GM18520 (cell line): ENCODE results near the gene PGLYRP3.

Experiments
- ATAC-seq: cut with Tn5 transposase; IDR thresholded peaks from one replicate; pipeline ENCODE4 v1.9.1; 2021; ENCODE audit not compliant: unreplicated experiment

Gene PGLYRP3

DNA sequence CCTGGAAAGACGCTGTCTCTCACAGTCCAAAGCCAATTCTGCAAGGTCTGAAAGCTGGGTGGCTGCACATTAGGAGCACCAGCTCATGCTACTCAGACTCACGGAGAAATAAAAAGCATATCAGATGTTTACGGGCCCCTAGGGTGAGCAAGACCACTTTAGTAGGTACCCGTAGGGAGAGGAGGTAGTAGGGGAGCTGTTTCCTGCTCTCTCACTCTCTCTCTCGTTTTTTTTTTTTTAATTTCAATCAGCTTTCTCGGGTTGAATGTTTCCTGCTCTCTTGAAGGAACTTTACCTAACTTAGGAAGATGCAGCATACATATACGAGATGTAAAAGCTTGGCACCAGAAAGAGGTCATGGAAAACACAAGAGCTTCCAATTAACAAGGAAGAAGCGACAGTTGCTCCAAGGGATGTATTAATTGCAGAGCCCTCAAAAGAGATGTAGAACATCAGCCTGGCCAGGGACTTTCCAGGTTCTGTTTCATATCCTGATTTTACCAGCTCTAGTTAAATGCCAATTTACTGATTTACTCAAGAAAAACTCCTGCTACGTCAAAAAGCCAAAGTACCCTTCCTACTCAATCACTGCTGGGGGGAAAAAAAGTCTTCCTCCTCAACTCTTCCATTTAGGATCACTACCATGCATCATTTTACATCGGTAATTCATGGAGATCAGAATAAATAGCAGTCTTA lies 50.1 kb downstream of the PGLYRP3 start:
- no peak for ATAC-seq

DNA sequence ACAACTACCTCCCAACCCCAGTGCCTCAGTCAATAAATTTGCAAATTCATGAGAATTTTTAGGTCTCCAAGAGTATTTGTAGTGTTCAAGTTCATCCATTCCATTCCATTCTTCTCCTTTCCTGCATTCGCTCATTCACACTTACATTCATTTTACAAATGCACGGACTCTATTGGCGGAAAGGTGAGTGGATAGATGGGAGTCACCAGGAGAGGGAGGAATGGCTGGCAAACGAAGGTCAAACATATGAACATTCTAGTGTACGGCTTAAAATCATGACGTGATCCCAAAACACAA lies 50.7 kb downstream of the PGLYRP3 start:
- ATAC-seq, result no peak

DNA sequence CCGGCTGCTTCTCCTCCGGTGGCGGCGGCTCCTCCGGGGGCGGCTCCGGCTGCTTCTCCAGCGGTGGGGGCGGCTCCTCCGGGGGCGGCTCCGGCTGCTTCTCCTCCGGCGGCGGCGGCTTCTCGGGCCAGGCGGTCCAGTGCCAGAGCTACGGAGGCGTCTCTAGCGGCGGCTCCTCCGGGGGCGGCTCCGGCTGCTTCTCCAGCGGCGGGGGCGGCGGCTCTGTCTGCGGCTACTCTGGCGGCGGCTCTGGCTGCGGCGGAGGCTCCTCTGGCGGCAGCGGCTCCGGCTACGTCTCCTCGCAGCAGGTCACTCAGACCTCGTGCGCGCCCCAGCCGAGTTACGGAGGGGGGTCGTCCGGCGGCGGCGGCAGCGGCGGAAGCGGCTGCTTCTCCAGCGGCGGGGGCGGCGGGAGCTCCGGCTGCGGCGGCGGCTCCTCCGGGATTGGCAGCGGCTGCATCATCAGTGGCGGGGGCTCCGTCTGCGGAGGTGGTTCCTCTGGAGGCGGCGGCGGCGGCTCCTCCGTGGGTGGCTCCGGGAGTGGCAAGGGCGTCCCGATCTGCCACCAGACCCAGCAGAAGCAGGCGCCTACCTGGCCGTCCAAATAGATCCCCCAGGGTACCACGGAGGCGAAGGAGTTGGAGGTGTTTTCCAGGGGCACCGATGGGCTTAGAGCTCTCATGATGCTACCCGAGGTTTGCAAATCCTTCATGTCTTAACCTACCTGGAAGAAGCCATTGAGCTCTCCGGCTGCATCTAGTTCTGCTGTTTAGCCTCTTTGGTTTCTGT lies 51.3 kb downstream of the PGLYRP3 start:
- no peak for ATAC-seq

DNA sequence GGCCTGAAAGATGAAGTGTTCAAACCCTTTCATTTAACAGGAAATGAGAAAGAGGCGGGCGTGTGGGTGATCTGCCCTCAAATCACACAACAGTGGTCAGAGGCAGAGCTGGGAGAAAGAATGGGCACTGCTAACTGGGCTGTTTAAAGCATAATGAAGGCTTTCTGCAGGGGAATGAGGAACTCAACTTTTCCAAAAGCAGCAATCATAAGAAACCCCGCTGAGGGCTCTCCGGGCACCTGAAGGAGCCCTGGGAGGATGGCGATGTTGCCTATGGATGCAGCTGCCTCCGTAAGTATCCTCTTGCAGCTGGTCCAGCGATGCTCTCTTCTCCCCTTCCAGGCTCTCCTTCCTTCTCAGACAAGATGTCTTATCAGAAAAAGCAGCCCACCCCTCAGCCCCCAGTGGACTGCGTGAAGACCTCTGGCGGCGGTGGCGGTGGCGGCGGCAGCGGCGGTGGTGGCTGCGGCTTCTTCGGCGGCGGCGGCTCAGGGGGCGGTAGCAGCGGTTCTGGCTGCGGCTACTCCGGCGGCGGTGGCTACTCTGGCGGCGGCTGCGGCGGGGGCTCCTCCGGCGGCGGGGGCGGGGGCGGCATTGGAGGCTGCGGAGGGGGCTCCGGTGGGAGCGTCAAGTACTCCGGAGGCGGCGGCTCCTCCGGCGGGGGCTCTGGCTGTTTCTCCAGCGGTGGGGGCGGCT lies 52.0 kb downstream of the PGLYRP3 start:
- no peak for ATAC-seq

DNA sequence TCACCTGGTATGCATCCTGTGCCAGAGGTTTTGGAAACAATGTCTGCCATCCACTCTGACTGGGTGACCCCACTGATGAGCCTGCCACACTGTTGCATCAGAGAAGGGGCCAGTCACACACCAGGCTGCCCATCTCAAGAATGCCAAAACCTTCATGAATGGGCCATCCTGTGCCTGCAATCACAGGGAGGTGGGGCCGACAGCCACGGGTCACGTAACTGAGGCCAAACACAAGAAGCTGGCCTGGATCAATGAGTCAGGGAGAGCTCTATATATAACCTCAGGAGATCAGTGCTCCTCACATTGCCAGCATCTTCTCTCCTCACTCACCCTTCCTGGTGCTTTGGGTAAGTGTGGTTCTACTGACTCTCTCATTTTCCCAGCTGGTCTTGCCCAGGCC lies 53.4 kb downstream of the PGLYRP3 start, which contains the start of gene LORICRIN:
LORICRIN (plus strand) TSS at position 301 of the 400 bp plus-strand sequence. CDS start 1,263 bp downstream, outside the sequence.
- no peak for ATAC-seq

DNA sequence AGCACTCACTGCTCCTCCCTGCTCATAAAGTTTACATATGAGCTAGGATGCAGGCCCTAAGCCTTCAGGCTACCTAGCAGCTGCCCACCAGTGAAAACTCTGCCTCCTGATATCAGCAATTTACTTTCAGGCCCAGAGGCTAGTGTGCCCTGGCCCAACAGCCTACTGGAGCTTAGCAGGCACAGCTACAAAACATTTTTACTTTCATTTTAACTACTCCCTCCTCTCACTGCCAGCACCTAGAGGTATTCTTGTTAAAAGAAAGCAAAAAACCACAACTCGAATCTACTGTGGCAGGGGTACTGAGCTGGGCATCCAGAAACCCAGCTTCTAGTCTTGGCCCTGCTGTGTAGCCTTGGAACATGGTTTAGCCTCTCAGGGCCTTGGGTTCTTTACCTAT lies 59.1 kb downstream of the PGLYRP3 start:
- ATAC-seq, result no peak

DNA sequence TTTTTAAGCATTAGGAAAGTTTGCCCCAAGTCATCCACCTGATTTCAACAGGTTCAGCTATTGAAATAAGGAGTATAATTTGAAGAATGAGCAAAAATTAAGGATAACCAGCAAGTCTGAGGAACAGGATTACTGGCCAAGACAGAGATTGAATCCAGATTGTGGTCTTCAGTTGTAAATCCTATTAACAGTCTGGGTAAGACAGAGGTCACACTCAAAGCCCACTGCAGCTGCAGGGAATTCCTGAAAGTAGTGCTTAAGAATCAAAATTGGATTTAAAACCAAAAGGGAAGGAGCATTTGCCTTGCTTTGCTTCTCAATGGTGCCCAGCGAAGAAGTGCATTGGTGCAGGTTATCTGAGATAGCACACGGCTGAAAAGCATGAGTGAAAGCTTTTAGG lies 59.7 kb downstream of the PGLYRP3 start:
- no peak for ATAC-seq

DNA sequence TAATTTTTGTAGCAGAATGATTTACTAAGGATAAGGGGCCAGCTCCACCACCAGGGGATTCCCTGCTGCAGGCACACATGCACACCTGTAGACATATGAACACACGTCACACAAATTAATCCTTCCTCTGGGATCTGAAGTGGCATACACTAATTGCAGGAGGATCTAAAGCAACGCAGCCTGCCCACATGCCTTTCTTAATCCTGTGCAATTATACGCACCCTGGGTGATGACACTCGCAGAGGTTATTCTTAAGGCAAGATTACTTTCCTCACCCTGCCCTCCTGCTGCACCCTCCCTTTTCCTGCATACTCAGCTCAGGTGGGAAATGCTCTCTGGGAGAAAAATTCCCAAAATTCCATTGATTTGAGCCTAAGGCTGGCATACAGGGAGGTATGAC lies 60.8 kb downstream of the PGLYRP3 start:
- ATAC-seq, result no peak

DNA sequence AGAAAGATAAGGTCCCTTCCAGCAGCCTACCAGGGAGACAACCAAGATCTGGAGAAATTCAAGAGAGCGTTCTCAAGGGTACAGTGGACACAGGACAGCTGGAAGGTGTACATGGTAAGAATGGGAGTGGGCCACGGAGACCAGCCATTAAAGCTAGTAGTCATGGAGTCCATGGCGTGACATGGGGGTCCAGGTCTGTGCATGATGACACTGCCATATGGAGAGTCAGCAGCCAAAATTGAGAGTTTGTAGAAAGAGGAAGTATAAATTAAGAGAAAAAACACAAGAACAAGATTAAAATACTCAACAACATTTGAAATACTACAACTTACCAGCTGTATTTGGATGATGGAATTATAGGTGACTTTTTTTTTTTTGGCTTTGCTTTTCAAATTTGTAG lies 61.2 kb downstream of the PGLYRP3 start:
- ATAC-seq, result no peak

DNA sequence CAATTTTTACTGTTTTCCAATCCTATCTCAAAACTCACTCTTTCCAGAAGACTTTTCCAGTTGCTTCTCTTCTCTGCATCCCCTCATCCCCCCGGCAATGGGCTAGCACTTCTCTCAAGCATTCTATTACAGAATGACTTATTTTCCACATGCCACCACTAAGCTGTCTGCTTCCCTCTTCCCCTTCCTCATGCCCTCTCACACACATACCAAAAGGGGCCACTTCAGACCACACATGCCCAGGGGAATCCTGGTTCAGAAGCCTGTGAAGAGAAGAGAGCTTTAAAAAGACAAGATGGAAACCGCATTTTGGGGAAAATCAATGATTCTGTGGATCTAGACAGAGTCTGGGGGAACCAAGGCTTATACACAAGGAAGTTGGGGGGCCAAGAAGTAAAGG lies 61.7 kb downstream of the PGLYRP3 start:
- no peak for ATAC-seq

DNA sequence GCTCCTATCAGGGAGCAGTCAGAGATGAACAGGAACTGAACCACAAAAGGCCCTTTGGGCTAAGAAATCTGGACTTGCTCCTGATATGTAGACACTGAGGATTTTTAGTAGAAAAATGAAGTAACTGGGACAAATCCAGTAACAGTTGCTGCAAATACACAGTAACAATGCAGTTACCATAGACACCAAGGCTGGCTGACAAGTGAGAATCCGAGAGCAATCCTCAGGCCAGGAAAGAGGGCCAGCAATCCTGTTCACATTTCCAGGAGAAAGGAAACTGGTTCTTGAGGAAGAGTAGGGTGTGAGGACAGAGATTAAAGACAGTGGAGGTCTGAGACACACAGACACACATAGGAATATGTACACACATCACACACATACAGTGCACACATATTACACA lies 62.6 kb downstream of the PGLYRP3 start:
- no peak for ATAC-seq

DNA sequence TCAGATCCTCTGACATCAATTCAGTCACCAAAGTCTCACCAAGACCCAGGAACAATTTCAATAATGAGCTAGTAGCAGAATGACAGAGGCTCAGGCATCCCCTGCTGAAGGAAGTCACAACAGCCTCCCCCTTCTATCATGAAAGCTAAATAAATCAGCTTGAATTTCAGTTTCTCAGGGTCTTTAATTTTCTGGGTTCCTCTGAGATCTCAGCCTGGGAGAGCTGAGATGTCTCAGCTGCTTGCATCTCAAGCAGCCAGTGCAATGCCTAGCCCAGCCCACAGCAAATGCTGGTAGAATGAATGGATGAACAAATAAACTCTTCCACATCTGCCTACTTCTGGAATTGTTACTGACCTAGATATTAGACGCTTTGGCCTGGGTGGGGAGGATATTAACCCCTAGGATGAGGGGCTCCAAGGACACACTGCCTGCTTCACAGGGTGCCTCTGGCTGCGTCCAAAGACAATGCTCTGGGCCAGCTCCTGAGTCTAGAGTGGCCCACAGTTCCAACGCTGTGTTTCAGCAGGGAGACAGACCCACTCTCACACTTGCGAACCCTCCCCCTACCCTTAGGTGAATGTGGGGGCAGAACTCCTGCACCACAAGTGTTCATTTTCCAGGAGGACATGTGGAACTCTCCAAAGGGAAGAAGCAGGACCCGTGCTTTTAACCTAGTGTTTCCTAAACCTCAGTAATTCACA lies 64.4 kb downstream of the PGLYRP3 start:
- no peak for ATAC-seq
